ENCODE measurements around the gene CCDC167.

The CCDC167 gene

DNA sequence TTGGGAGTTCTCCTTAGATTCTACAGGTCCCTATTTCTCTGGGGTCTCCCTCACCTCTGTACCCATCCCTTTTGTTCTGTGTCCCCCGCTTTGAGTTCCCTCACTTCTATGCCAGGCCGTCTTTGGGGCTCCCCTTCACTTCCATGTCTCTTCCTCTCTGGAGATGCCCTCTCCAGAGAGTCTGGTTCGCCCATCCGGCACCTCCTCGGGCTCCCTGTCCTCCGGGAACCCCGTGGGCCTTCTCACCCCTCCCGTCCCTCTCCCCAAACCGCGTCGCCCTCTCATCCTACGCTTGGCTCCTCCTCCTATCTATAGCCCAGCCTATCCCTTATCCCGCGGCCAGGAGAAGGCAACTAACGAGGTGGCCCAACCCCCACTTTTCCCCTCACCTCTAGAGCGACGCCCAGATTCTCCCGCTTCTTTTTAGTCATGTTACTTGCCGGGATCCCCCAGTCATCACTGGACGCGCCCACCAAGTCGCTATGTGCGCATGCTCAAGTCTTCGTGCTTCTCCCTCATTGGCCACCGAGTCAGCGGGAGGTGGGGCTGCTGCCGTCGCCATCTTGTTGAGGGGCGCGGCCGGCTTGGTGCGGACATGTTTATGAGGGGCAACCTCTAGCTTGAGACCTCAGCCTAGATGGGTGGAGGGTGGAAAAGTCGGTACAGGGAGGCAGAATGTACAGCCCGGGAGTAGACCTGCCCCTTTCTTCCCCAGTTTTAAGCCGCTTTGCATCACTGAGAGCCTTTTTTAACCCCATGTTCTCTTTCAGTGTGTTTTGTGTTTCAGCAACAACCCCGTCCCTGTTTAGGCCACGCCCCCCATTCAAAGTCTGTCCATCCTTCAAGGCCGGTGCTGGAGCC lies at the start of gene CCDC167:
Gene CCDC167, minus strand, starts transcription at position 461 of the 861 bp plus-strand sequence. Its CDS starts 30 bp downstream, at position 431.
- H3K27ac ChIP-seq (ENCODE audit: low read depth, low read length): peak within 1 kb of the TSS; percentile 52; the same call in 1 of the 2 replicates
- H3K79me2 ChIP-seq (ENCODE audit: control insufficient read depth, insufficient read depth, low read length, unreplicated experiment): no peaks in the 10 kb centered on the region
- no peaks in the 10 kb centered on the region for H3K4me1 ChIP-seq (ENCODE audit: control insufficient read depth, insufficient read depth, low read length, unreplicated experiment)
- no peaks in the 10 kb centered on the region for H3K27me3 ChIP-seq (ENCODE audit: insufficient read depth, low read length)
- no peaks in the 10 kb centered on the region for H3K36me3 ChIP-seq (ENCODE audit: insufficient read depth, low read length)
- peak within 1 kb of the TSS; percentile 91 for H2AFZ ChIP-seq (ENCODE audit: low read length, unreplicated experiment)
- H3K4me3 ChIP-seq (ENCODE audit: low read depth, low read length): peak within 1 kb of the TSS; percentile 84

DNA sequence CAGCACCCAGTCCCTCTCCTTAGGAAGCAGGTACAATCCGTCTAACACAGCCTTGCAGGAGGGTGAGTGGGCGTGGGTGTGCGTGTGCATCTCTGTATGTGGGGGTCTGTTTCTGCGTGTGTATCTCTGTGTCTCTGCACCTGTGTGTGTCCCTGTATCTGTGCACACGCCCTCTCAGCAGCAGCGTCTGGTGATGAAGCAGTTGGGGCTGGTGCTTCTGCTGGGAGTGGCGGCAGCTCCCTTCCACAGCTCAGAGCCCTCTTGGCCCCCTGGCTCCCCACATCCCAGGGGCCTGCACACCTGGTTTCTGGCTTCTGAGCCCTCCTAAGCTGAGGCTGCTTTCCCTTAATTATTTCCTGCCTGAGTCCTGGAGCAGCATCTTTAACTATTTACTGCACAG lies 49.5 kb upstream of the CCDC167 start:
- H3K79me2 ChIP-seq (ENCODE audit: control insufficient read depth, insufficient read depth, low read length, unreplicated experiment): no peaks in the 10 kb centered on the region
- H3K27ac ChIP-seq (ENCODE audit: low read depth, low read length): no peak overlapping the region
- H3K4me1 ChIP-seq (ENCODE audit: control insufficient read depth, insufficient read depth, low read length, unreplicated experiment): peaks cover 39% of the 10 kb centered on the region
- no peak overlapping the region for H3K4me3 ChIP-seq (ENCODE audit: low read depth, low read length)
- H3K36me3 ChIP-seq (ENCODE audit: insufficient read depth, low read length): no peaks in the 10 kb centered on the region
- H3K27me3 ChIP-seq (ENCODE audit: insufficient read depth, low read length): no peaks in the 10 kb centered on the region
- H2AFZ ChIP-seq (ENCODE audit: low read length, unreplicated experiment): no peak overlapping the region

DNA sequence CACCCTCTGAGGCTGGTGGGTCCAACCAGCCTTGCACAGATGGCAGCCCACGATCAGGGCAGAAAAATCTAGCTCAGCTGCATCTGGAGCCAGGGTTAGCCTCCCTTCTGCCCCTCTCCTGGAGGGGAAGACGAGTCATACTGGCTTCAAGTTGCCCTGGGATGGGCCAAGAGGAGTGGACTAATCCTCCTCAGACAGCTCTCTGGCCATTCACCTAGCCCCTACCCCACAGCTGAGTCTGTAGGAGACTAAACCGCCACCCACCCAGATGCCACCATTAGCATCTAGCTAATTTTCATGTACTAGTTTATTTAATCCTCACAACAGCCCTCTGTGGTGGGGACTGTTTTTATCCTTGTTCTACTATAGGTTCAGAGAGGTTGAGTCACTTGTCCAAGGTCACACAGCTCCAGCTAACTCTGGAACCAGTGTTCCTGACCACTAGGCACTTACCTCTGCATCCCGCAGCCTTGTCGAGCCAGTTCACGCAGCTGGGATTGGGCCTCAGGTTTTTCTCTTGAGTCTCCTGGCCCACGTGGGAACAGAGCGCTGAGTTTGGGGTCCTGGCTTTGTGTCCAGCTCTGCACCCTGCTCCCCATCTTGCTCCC lies 48.5 kb upstream of the CCDC167 start:
- H2AFZ ChIP-seq (ENCODE audit: low read length, unreplicated experiment): peak overlapping the region; percentile 71

DNA sequence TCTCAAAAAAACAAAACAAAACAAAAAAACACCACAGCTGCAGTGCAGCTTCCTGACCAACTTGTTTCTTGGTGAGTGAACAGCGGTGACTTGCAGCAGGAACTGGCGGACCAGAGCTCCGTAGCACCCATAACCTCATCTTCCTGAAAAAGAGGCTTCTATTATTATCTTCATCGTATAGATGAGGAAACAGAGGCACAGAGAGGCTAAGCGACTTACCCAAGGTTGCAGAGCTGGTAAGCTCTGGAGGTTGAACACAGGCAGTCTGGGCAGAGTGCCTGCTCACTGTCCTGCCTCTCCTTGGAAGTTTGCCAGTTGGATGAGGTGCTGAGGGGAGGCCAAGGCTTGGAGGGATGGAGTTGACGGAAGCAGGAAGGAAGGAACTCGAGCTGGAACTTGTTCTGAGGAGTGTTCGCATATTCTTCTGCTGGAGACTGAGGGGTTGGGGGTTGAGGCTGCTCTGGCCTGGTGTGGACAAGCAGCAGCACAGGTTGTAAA lies 47.9 kb upstream of the CCDC167 start:
- Histone ChIP-seq H3K27ac (ENCODE audit: low read depth, low read length) (peak overlapping the region; percentile 25; the same call in 1 of the 2 replicates), H3K27me3 (ENCODE audit: insufficient read depth, low read length) (no peaks in the 10 kb centered on the region), H3K4me3 (ENCODE audit: low read depth, low read length) (no peak overlapping the region), H3K79me2 (ENCODE audit: control insufficient read depth, insufficient read depth, low read length, unreplicated experiment) (no peaks in the 10 kb centered on the region), H3K4me1 (ENCODE audit: control insufficient read depth, insufficient read depth, low read length, unreplicated experiment) (peaks cover 26% of the 10 kb centered on the region), H2AFZ (ENCODE audit: low read length, unreplicated experiment) (peak overlapping the region; percentile 71), H3K36me3 (ENCODE audit: insufficient read depth, low read length) (no peaks in the 10 kb centered on the region)

More for the DNA sequence above, 48.5 kb upstream of the CCDC167 start:
- Histone ChIP-seq H3K36me3 (ENCODE audit: insufficient read depth, low read length) (no peaks in the 10 kb centered on the region), H3K79me2 (ENCODE audit: control insufficient read depth, insufficient read depth, low read length, unreplicated experiment) (no peaks in the 10 kb centered on the region), H3K4me3 (ENCODE audit: low read depth, low read length) (no peak overlapping the region), H3K4me1 (ENCODE audit: control insufficient read depth, insufficient read depth, low read length, unreplicated experiment) (peaks cover 31% of the 10 kb centered on the region), H3K27me3 (ENCODE audit: insufficient read depth, low read length) (no peaks in the 10 kb centered on the region), H3K27ac (ENCODE audit: low read depth, low read length) (peak overlapping the region; percentile 25; the same call in 1 of the 2 replicates)

DNA sequence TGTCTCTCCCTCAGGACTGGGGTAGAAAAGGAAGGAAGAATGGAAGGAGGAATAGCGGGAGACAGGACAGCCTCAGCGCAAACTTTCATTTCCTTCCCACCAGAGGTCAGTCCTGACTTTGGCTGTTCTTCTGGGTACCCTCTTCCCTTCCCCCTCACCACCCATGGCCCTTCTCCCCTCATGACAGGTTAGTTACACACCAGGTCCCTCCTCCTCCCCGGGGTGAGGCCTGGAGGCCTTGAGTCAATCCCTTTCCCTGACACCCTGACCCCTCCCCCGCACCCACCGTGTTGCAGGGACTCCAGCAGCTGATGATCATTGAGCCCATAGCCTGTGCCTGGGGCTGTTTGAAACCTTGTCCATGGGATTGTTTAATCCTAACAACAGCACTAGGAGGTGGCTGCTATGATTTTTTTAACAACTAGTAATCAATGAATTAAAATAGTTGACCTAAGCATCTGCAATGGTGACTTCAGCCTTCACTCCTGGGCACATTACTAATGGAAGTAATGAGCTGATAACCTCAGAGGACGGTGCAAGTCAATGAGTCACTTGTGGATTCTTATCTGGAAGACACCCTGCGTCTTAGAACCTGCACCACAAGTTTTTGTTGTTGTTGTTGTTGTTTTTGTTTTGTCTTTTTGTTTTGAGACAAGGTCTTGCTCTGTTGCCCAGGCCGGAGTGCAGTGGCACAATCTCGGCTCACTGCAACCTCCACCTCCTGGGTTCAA lies 46.6 kb upstream of the CCDC167 start:
- no peak overlapping the region for H3K4me3 ChIP-seq (ENCODE audit: low read depth, low read length)
- peaks cover 20% of the 10 kb centered on the region for H3K4me1 ChIP-seq (ENCODE audit: control insufficient read depth, insufficient read depth, low read length, unreplicated experiment)
- no peaks in the 10 kb centered on the region for H3K27me3 ChIP-seq (ENCODE audit: insufficient read depth, low read length)
- H2AFZ ChIP-seq (ENCODE audit: low read length, unreplicated experiment): no peak overlapping the region
- H3K27ac ChIP-seq (ENCODE audit: low read depth, low read length): no peak overlapping the region
- no peaks in the 10 kb centered on the region for H3K36me3 ChIP-seq (ENCODE audit: insufficient read depth, low read length)
- H3K79me2 ChIP-seq (ENCODE audit: control insufficient read depth, insufficient read depth, low read length, unreplicated experiment): no peaks in the 10 kb centered on the region

DNA sequence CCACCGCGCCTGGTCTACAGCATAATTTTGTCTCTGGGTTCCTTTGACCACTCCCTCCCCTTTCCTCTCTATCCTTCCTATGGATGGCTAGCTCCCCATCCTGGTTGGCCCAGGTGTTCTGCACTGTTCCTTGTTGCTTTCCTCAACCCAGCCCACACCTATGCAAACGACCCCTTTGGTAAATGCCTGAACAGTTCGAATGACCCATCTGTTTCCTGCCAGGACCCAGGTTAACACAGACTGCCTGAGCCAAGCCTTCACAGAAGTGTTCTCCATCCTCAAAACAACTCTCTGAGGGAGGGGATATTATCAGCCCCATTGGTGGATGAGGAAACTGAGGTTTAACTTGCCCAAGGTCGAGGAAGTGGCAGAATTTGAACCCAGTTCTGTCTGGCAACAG lies 44.8 kb upstream of the CCDC167 start:
- H3K4me3 ChIP-seq (ENCODE audit: low read depth, low read length): no peak overlapping the region
- peaks cover 9% of the 10 kb centered on the region for H3K4me1 ChIP-seq (ENCODE audit: control insufficient read depth, insufficient read depth, low read length, unreplicated experiment)
- no peaks in the 10 kb centered on the region for H3K36me3 ChIP-seq (ENCODE audit: insufficient read depth, low read length)
- H3K27me3 ChIP-seq (ENCODE audit: insufficient read depth, low read length): no peaks in the 10 kb centered on the region
- H2AFZ ChIP-seq (ENCODE audit: low read length, unreplicated experiment): no peak overlapping the region
- H3K79me2 ChIP-seq (ENCODE audit: control insufficient read depth, insufficient read depth, low read length, unreplicated experiment): no peaks in the 10 kb centered on the region
- H3K27ac ChIP-seq (ENCODE audit: low read depth, low read length): no peak overlapping the region

DNA sequence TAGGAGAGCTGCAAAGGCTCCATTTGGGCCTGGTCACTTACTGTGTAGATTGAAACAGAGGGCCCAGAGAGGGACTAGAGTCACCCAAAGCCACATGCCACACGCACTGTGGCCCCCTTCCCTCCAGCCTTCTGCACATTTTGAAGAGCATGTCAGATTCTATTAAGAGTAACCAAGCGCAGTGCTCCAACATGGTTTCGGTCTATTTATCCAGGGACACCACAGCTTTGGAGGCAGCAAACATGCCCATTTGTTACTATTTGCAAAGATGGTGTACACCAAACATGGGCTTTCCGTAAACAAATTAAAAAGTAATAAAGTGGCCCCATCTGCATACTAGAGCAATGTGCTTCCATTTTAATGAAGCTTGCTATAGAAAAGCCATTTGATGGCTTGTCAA lies 43.7 kb upstream of the CCDC167 start:
- Histone ChIP-seq H3K79me2 (ENCODE audit: control insufficient read depth, insufficient read depth, low read length, unreplicated experiment) (no peaks in the 10 kb centered on the region), H3K27me3 (ENCODE audit: insufficient read depth, low read length) (no peaks in the 10 kb centered on the region), H3K4me1 (ENCODE audit: control insufficient read depth, insufficient read depth, low read length, unreplicated experiment) (peaks cover 9% of the 10 kb centered on the region)

DNA sequence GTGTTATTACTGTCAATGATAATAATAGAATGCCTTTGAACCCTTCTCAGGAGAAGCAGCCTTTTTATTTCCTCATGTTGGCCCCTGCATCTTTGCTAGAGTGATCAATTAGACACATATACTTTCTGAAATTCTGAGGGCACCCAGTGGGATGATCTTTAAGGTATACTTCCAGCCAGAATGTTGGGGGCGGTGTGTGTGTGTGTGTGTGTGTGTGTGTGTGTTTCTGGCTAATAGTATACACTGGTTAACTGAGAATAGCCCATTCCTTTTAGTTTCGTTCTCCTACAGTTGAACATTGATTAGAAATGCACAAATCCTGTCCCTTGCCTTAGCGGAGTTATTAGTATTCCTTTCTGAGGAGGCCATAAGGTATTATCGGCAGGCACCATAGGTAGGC lies 41.7 kb upstream of the CCDC167 start:
- H3K4me1 ChIP-seq (ENCODE audit: control insufficient read depth, insufficient read depth, low read length, unreplicated experiment): peaks cover 1% of the 10 kb centered on the region
- peaks cover 17% of the 10 kb centered on the region for H3K27me3 ChIP-seq (ENCODE audit: insufficient read depth, low read length)
- no peak overlapping the region for H3K4me3 ChIP-seq (ENCODE audit: low read depth, low read length)

More for the DNA sequence above, 43.7 kb upstream of the CCDC167 start:
- H3K36me3 ChIP-seq (ENCODE audit: insufficient read depth, low read length): no peaks in the 10 kb centered on the region
- no peak overlapping the region for H3K27ac ChIP-seq (ENCODE audit: low read depth, low read length)
- no peak overlapping the region for H3K4me3 ChIP-seq (ENCODE audit: low read depth, low read length)
- H2AFZ ChIP-seq (ENCODE audit: low read length, unreplicated experiment): no peak overlapping the region

DNA sequence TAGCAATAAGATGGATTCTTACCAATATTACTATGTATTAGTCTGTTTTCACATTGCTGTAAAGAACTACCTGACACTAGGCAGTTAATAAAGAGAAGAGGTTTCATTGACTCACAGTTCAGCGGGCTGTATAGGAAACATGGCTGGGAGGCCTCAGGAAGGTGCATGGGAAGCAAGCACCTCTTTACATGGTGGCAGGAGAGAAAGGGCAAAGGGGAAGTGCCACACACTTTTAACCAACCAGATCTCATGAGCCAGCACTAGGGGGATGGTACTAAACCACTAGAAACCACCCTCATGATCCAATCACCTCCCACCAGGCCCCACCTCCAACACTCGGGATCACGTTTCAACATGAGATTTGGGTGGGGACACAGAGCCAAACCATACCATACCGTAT lies 40.7 kb upstream of the CCDC167 start:
- peaks cover 26% of the 10 kb centered on the region for H3K27me3 ChIP-seq (ENCODE audit: insufficient read depth, low read length)
- H2AFZ ChIP-seq (ENCODE audit: low read length, unreplicated experiment): no peak overlapping the region
- no peak overlapping the region for H3K27ac ChIP-seq (ENCODE audit: low read depth, low read length)
- H3K36me3 ChIP-seq (ENCODE audit: insufficient read depth, low read length): no peaks in the 10 kb centered on the region
- H3K79me2 ChIP-seq (ENCODE audit: control insufficient read depth, insufficient read depth, low read length, unreplicated experiment): no peaks in the 10 kb centered on the region
- peaks cover 11% of the 10 kb centered on the region for H3K4me1 ChIP-seq (ENCODE audit: control insufficient read depth, insufficient read depth, low read length, unreplicated experiment)
- no peak overlapping the region for H3K4me3 ChIP-seq (ENCODE audit: low read depth, low read length)

More for the DNA sequence above, 41.7 kb upstream of the CCDC167 start:
- Histone ChIP-seq H3K36me3 (ENCODE audit: insufficient read depth, low read length) (no peaks in the 10 kb centered on the region), H3K79me2 (ENCODE audit: control insufficient read depth, insufficient read depth, low read length, unreplicated experiment) (no peaks in the 10 kb centered on the region), H3K27ac (ENCODE audit: low read depth, low read length) (no peak overlapping the region), H2AFZ (ENCODE audit: low read length, unreplicated experiment) (no peak overlapping the region)

DNA sequence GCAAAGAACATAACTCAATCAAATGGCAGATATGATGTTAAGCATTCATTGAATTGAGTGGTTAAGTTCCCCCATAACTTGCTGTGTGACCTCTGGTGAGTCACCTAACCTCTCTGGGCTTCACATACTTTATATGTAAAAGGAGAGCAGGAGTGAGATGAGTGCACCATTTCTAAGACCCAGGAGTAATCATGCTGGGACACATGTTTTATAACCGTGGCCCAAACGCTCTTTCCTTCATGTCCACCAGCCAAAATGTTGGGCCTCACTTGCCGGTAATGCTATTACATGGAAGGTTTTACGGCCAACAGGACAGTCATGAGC lies 40.3 kb upstream of the CCDC167 start:
- Histone ChIP-seq H3K79me2 (ENCODE audit: control insufficient read depth, insufficient read depth, low read length, unreplicated experiment) (no peaks in the 10 kb centered on the region), H3K27ac (ENCODE audit: low read depth, low read length) (no peak overlapping the region), H3K36me3 (ENCODE audit: insufficient read depth, low read length) (no peaks in the 10 kb centered on the region), H3K4me1 (ENCODE audit: control insufficient read depth, insufficient read depth, low read length, unreplicated experiment) (peaks cover 11% of the 10 kb centered on the region), H3K4me3 (ENCODE audit: low read depth, low read length) (no peak overlapping the region), H3K27me3 (ENCODE audit: insufficient read depth, low read length) (peaks cover 30% of the 10 kb centered on the region), H2AFZ (ENCODE audit: low read length, unreplicated experiment) (no peak overlapping the region)
